ENCODE results near the gene HES1. TPM values are rescaled to one million over a fixed set of nuclear protein-coding genes. Genes with fewer than 3 reads are reported as not detected.

HES1 gene
- total RNA-seq, 1 donor from 2014 or later: 13.6 TPM

GRCh38 chr3:194102436-194102835 is 33.5 kb upstream of the HES1 start:
- no peak for DNase-seq

GRCh38 chr3:194103505-194103904 is 32.4 kb upstream of the HES1 start:
- DNase-seq: no peak

- no peak for DNase-seq
Observed at GRCh38 chr3:194103983-194104751, 31.8 kb upstream of the HES1 start.

GRCh38 chr3:194105292-194105691 is 30.7 kb upstream of the HES1 start:
- no peak for DNase-seq

- no peak for DNase-seq
Observed at GRCh38 chr3:194107107-194107506, 28.8 kb upstream of the HES1 start.

GRCh38 chr3:194109192-194109863 is 26.6 kb upstream of the HES1 start:
- DNase-seq: no peak

- no peak for DNase-seq
Observed at GRCh38 chr3:194110483-194110882, 25.5 kb upstream of the HES1 start.

- no peak for DNase-seq
Observed at GRCh38 chr3:194111336-194111735, 24.6 kb upstream of the HES1 start.

GRCh38 chr3:194112120-194113106 is 23.5 kb upstream of the HES1 start:
- no peak for DNase-seq

- no peak for DNase-seq
Observed at GRCh38 chr3:194114123-194114522, 21.8 kb upstream of the HES1 start.

- no peak for DNase-seq
Observed at GRCh38 chr3:194117104-194117845, 18.7 kb upstream of the HES1 start.

- DNase-seq: no peak
Observed at GRCh38 chr3:194118920-194119319, 17.0 kb upstream of the HES1 start.

GRCh38 chr3:194119831-194120590 is 15.9 kb upstream of the HES1 start:
- DNase-seq: no peak

GRCh38 chr3:194120789-194121770 is 14.9 kb upstream of the HES1 start:
- no peak for DNase-seq

GRCh38 chr3:194121891-194122631 is 13.9 kb upstream of the HES1 start:
- no peak for DNase-seq

GRCh38 chr3:194123726-194124125 is 12.2 kb upstream of the HES1 start:
- no peak for DNase-seq

- DNase-seq: no peak
Observed at GRCh38 chr3:194124193-194124592, 11.8 kb upstream of the HES1 start.

GRCh38 chr3:194125442-194125841 is 10.5 kb upstream of the HES1 start:
- no peak for DNase-seq

- DNase-seq: no peak
Observed at GRCh38 chr3:194126790-194127189, 9.2 kb upstream of the HES1 start.
